Measurements from ENCODE around the gene DNAH6.

DNAH6 gene

DNA sequence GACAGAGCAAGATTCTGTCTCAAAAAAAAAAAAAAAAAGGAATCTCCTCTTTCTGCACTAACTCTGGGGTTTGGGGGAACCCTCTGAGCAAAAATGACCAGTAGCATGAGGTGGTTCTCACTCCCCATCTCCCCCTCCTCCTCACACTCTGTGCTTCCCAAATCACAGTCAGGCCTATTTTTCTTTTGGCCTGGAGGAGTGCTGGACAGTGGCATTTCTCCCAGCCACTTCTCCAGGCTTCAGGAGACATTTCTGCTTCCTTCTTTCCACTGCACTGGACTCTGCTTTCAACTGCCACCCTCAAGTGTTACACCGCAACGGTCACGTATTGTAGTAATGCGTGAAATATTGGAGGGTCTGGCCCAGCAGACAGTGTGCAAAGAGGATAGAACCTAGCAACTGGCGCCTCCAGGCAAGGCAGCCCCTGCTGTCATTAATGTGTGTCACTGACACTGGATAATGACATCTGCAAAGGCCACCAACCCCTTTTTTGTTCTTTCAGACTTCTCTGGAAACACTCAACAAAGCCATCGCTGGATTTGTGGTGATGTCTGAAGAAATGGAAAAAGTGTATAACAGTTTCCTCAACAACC is 295.6 kb downstream of the DNAH6 start:
- no peaks in the 10 kb centered on the region for H3K9me3 ChIP-seq (replicated peaks in 1 of 2; ENCODE audit: control insufficient read depth in 2 of 2, insufficient read depth in 1 of 2, low read depth in 1 of 2, low read length in 2 of 2)
- no peak overlapping the region for H2BK12ac ChIP-seq (ENCODE audit: low read length)
- H3K18ac ChIP-seq (ENCODE audit: low read length) = no peak overlapping the region
- WGBS, 2 donors (ENCODE audit: extremely low coverage in 2 of 2, insufficient read length in 2 of 2, insufficient replicate concordance in 1 of 2) = no CpG with 5 or more reads among the region's 6 CpGs
- no peaks in the 10 kb centered on the region for H3K27me3 ChIP-seq (ENCODE audit: control insufficient read depth in 3 of 3, insufficient read depth in 3 of 3, low read depth in 1 of 3, low read length in 3 of 3)
- H2BK5ac ChIP-seq (ENCODE audit: low read length) = no peak overlapping the region
- no peaks in the 10 kb centered on the region for H3K36me3 ChIP-seq (replicated peaks in 1 of 2; ENCODE audit: control insufficient read depth in 2 of 2, insufficient read depth in 2 of 2, low read length in 2 of 2)
- H3K79me1 ChIP-seq (ENCODE audit: low read depth, low read length) = no peaks in the 10 kb centered on the region
- H3K14ac ChIP-seq (ENCODE audit: low read length) = no peak overlapping the region
- H3K4me2 ChIP-seq (ENCODE audit: insufficient read depth, low read length, poor library complexity, severe bottlenecking) = no peak overlapping the region
- no peak overlapping the region for H2BK120ac ChIP-seq (ENCODE audit: low read depth, low read length)
- no peak for DNase-seq (ENCODE audit: low spot score)
- no peak overlapping the region for H3K9ac ChIP-seq (ENCODE audit: low read depth, low read length, poor library complexity)
- no peak overlapping the region for H2AK5ac ChIP-seq (ENCODE audit: low read depth, low read length)
- no peak overlapping the region for H4K8ac ChIP-seq (ENCODE audit: low read depth, low read length)
- no peak overlapping the region for H3K23ac ChIP-seq (ENCODE audit: low read depth, low read length, poor library complexity)
- H3K4me3 ChIP-seq (ENCODE audit: low read length in 2 of 2) = no peak overlapping the region
- no peaks in the 10 kb centered on the region for H3K4me1 ChIP-seq (ENCODE audit: control insufficient read depth in 2 of 2, insufficient read depth in 1 of 2, low read depth in 1 of 2, low read length in 2 of 2)
- no peak overlapping the region for H3K4ac ChIP-seq (ENCODE audit: low read length)
- H2BK15ac ChIP-seq (ENCODE audit: low read length) = no peak overlapping the region
- H4K91ac ChIP-seq (ENCODE audit: low read depth, low read length, poor library complexity) = no peak overlapping the region
- no peak overlapping the region for H2AFZ ChIP-seq (ENCODE audit: low read length)
- no peak overlapping the region for H3K27ac ChIP-seq (replicated peaks; ENCODE audit: low read length)

DNA sequence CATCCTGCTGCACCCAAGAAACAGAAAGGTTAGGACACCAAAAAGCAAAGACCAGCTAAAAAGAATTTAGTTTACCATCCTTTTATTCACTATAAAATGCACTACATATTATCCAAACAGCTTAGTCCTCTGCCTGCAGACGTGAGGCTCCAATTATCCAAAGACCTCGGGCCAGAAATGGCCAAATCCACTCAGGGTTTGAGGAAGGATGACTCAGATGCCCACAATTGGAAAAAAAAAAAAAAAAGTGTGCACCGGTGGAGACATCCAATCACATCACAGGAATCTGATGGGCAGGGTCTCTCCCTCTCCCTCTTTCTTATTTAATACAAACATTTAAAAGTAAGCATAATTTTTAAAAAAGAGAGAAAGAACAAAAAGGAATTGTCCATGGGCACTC is 298.8 kb downstream of the DNAH6 start:
- no CpG with 5 or more reads among the region's 3 CpGs for whole genome bisulfite sequencing, 2 donors (ENCODE audit: extremely low coverage in 2 of 2, insufficient read length in 2 of 2, insufficient replicate concordance in 1 of 2)
- no peaks in the 10 kb centered on the region for H3K36me3 ChIP-seq (replicated peaks in 1 of 2; ENCODE audit: control insufficient read depth in 2 of 2, insufficient read depth in 2 of 2, low read length in 2 of 2)
- no peak overlapping the region for H3K4ac ChIP-seq (ENCODE audit: low read length)
- H3K14ac ChIP-seq (ENCODE audit: low read length) = no peak overlapping the region
- no peak overlapping the region for H4K8ac ChIP-seq (ENCODE audit: low read depth, low read length)
- no peak overlapping the region for H2BK120ac ChIP-seq (ENCODE audit: low read depth, low read length)
- no peak overlapping the region for H2BK15ac ChIP-seq (ENCODE audit: low read length)
- H2BK12ac ChIP-seq (ENCODE audit: low read length) = no peak overlapping the region
- H3K4me3 ChIP-seq (ENCODE audit: low read length in 2 of 2) = no peak overlapping the region
- no peak for DNase-seq (ENCODE audit: low spot score)
- no peaks in the 10 kb centered on the region for H3K4me1 ChIP-seq (ENCODE audit: control insufficient read depth in 2 of 2, insufficient read depth in 1 of 2, low read depth in 1 of 2, low read length in 2 of 2)
- H3K9ac ChIP-seq (ENCODE audit: low read depth, low read length, poor library complexity) = no peak overlapping the region
- no peak overlapping the region for H2BK5ac ChIP-seq (ENCODE audit: low read length)
- H3K4me2 ChIP-seq (ENCODE audit: insufficient read depth, low read length, poor library complexity, severe bottlenecking) = no peak overlapping the region
- H3K23ac ChIP-seq (ENCODE audit: low read depth, low read length, poor library complexity) = no peak overlapping the region
- no peak overlapping the region for H3K18ac ChIP-seq (ENCODE audit: low read length)
- H3K27ac ChIP-seq (replicated peaks; ENCODE audit: low read length) = no peak overlapping the region
- H4K91ac ChIP-seq (ENCODE audit: low read depth, low read length, poor library complexity) = no peak overlapping the region
- no peak overlapping the region for H2AK5ac ChIP-seq (ENCODE audit: low read depth, low read length)
- H2AFZ ChIP-seq (ENCODE audit: low read length) = no peak overlapping the region
- no peaks in the 10 kb centered on the region for H3K79me1 ChIP-seq (ENCODE audit: low read depth, low read length)
- peaks cover 0 to 2% (median 0%) of the 10 kb centered on the region in 3 experiments for H3K27me3 ChIP-seq (ENCODE audit: control insufficient read depth in 3 of 3, insufficient read depth in 3 of 3, low read depth in 1 of 3, low read length in 3 of 3)
- H3K9me3 ChIP-seq (replicated peaks in 1 of 2; ENCODE audit: control insufficient read depth in 2 of 2, insufficient read depth in 1 of 2, low read depth in 1 of 2, low read length in 2 of 2) = no peaks in the 10 kb centered on the region

- Histone ChIP-seq H2AK5ac (ENCODE audit: low read depth, low read length) (no peak overlapping the region), H2BK5ac (ENCODE audit: low read length) (no peak overlapping the region), H3K9me3 (replicated peaks in 1 of 2; ENCODE audit: control insufficient read depth in 2 of 2, insufficient read depth in 1 of 2, low read depth in 1 of 2, low read length in 2 of 2) (no peaks in the 10 kb centered on the region), H3K4me2 (ENCODE audit: insufficient read depth, low read length, poor library complexity, severe bottlenecking) (no peak overlapping the region), H3K4ac (ENCODE audit: low read length) (no peak overlapping the region), H3K4me3 (ENCODE audit: low read length in 2 of 2) (no peak overlapping the region), H2BK12ac (ENCODE audit: low read length) (no peak overlapping the region), H3K27ac (replicated peaks; ENCODE audit: low read length) (no peak overlapping the region), H3K36me3 (replicated peaks in 1 of 2; ENCODE audit: control insufficient read depth in 2 of 2, insufficient read depth in 2 of 2, low read length in 2 of 2) (no peaks in the 10 kb centered on the region), H2BK120ac (ENCODE audit: low read depth, low read length) (no peak overlapping the region), H3K23ac (ENCODE audit: low read depth, low read length, poor library complexity) (no peak overlapping the region), H3K9ac (ENCODE audit: low read depth, low read length, poor library complexity) (no peak overlapping the region), H3K27me3 (ENCODE audit: control insufficient read depth in 3 of 3, insufficient read depth in 3 of 3, low read depth in 1 of 3, low read length in 3 of 3) (peaks cover 0 to 3% (median 0%) of the 10 kb centered on the region in 3 experiments), H3K18ac (ENCODE audit: low read length) (no peak overlapping the region), H4K8ac (ENCODE audit: low read depth, low read length) (no peak overlapping the region), H2BK15ac (ENCODE audit: low read length) (no peak overlapping the region), H4K91ac (ENCODE audit: low read depth, low read length, poor library complexity) (no peak overlapping the region), H3K79me1 (ENCODE audit: low read depth, low read length) (no peaks in the 10 kb centered on the region), H2AFZ (ENCODE audit: low read length) (no peak overlapping the region), H3K4me1 (ENCODE audit: control insufficient read depth in 2 of 2, insufficient read depth in 1 of 2, low read depth in 1 of 2, low read length in 2 of 2) (no peaks in the 10 kb centered on the region), H3K14ac (ENCODE audit: low read length) (no peak overlapping the region)
- no CpG with 5 or more reads among the region's 6 CpGs for WGBS, 2 donors (ENCODE audit: extremely low coverage in 2 of 2, insufficient read length in 2 of 2, insufficient replicate concordance in 1 of 2)
- no peak for DNase-seq (ENCODE audit: low spot score)
These were observed 300.2 kb downstream of the DNAH6 start for GRCh38 chr2:84816426-84817026.

DNA sequence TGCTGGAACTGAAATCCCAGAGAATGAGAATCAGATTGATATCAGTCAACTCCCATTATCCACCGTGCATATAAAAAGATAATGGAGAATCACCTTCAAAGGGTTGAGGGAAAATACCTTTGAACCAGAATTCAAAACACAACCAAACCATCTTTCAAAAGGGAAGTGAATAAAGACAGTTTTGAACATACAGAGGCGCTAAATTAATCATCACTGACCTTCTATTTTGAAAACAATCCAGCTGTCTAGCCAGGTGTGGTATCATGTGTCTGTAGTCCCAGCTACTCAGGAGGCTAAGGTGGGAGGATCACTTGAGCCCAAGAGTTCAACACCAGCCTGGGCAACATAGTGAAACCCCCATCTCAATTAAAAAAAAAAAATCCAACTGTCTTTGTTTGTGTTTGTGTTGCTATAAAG is 300.9 kb downstream of the DNAH6 start:
- Histone ChIP-seq H3K27ac (replicated peaks; ENCODE audit: low read length) (no peak overlapping the region), H2AFZ (ENCODE audit: low read length) (no peak overlapping the region), H3K18ac (ENCODE audit: low read length) (no peak overlapping the region), H4K8ac (ENCODE audit: low read depth, low read length) (no peak overlapping the region), H3K9me3 (replicated peaks in 1 of 2; ENCODE audit: control insufficient read depth in 2 of 2, insufficient read depth in 1 of 2, low read depth in 1 of 2, low read length in 2 of 2) (no peaks in the 10 kb centered on the region), H3K9ac (ENCODE audit: low read depth, low read length, poor library complexity) (no peak overlapping the region), H3K4ac (ENCODE audit: low read length) (no peak overlapping the region), H4K91ac (ENCODE audit: low read depth, low read length, poor library complexity) (no peak overlapping the region), H2BK15ac (ENCODE audit: low read length) (no peak overlapping the region), H3K27me3 (ENCODE audit: control insufficient read depth in 3 of 3, insufficient read depth in 3 of 3, low read depth in 1 of 3, low read length in 3 of 3) (peaks cover 0 to 3% (median 0%) of the 10 kb centered on the region in 3 experiments), H3K4me3 (ENCODE audit: low read length in 2 of 2) (no peak overlapping the region), H3K4me1 (ENCODE audit: control insufficient read depth in 2 of 2, insufficient read depth in 1 of 2, low read depth in 1 of 2, low read length in 2 of 2) (no peaks in the 10 kb centered on the region), H3K23ac (ENCODE audit: low read depth, low read length, poor library complexity) (no peak overlapping the region), H2BK12ac (ENCODE audit: low read length) (no peak overlapping the region), H2BK120ac (ENCODE audit: low read depth, low read length) (no peak overlapping the region), H2AK5ac (ENCODE audit: low read depth, low read length) (no peak overlapping the region), H3K79me1 (ENCODE audit: low read depth, low read length) (no peaks in the 10 kb centered on the region), H3K36me3 (replicated peaks in 1 of 2; ENCODE audit: control insufficient read depth in 2 of 2, insufficient read depth in 2 of 2, low read length in 2 of 2) (no peaks in the 10 kb centered on the region), H2BK5ac (ENCODE audit: low read length) (no peak overlapping the region), H3K14ac (ENCODE audit: low read length) (no peak overlapping the region), H3K4me2 (ENCODE audit: insufficient read depth, low read length, poor library complexity, severe bottlenecking) (no peak overlapping the region)
- no CpG with 5 or more reads among the region's 2 CpGs for WGBS, 2 donors (ENCODE audit: extremely low coverage in 2 of 2, insufficient read length in 2 of 2, insufficient replicate concordance in 1 of 2)
- no peak for DNase-seq (ENCODE audit: low spot score)

Measured in neuronal stem cell (in vitro differentiated cells).